ENCODE data around the gene SHROOM3.

The SHROOM3 gene

DNA sequence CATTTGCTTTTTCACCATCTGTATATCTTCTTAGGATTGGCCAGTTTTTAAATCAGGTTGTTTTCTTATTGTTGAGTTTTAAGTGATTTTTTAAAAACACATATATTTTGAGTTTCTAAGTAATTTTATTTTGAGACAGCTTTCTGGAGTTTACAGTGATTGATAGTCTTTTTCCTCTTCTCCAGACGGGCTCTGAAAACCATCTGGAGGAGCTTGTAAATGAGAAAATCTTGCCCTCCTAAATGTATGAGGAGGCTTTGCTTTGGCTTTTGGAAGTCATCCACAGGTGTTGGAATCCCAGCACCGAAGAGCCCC lies 302.7 kb downstream of the SHROOM3 start:
- no peaks in the 10 kb centered on the region for H3K36me3 Mint-ChIP-seq (ENCODE audit: low read depth)
- peaks cover 11% of the 10 kb centered on the region for H3K27me3 Mint-ChIP-seq
- peak overlapping the region; percentile 72 for H3K27ac Mint-ChIP-seq
- DNase-seq (no peak), ATAC-seq (no peak)
- peaks cover 11% of the 10 kb centered on the region for H3K4me1 Mint-ChIP-seq
- no peak overlapping the region for H3K4me3 Mint-ChIP-seq
- no peaks in the 10 kb centered on the region for H3K9me3 Mint-ChIP-seq

DNA sequence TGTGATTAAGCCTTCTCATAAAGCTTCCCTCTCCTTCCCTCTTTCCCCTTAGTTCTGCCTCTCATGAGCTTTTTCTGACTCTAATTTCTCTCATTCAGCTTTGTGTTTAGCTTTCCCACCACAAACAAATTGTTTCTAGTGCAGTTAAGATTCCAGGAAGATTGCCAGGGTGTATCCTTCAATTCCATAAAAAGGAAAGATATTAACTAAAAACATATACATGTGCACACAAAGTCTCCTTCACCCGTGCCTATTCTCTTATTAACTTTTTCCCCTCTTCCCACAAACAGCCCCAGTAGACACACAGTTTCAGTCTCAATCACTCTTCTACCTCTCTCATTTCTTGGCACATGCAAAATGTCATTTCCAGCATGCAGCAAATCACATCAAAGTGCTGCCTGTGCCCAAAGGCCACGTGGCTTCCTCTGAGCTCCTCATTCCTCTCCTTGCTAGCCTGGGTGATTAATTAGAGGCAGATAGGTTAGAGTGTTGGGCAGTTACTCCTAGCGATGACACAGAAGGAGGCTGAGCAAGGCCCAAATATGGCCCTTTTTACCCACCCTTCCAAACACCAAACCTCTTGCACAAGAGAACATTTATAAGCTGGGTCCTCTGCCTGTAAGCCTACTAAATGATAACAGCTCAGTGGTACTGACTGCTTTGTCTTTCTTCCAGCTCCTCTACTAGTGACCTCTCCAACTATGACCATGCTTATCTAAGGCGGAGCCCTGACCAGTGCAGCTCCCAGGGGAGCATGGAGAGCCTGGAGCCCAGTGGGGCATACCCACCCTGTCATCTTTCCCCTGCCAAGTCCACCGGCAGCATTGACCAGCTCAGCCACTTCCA lies 303.3 kb downstream of the SHROOM3 start:
- no peaks in the 10 kb centered on the region for H3K36me3 Mint-ChIP-seq (ENCODE audit: low read depth)
- H3K4me3 Mint-ChIP-seq, result peak overlapping the region; percentile 16
- ATAC-seq (peak; percentile 97), DNase-seq (peak; percentile 32)
- no peaks in the 10 kb centered on the region for H3K9me3 Mint-ChIP-seq
- H3K27me3 Mint-ChIP-seq, result peaks cover 11% of the 10 kb centered on the region
- H3K4me1 Mint-ChIP-seq, result peaks cover 11% of the 10 kb centered on the region
- H3K27ac Mint-ChIP-seq, result peak overlapping the region; percentile 72

GRCh38 chr4:76740192-76740591 lies 305.2 kb downstream of the SHROOM3 start:
- DNase-seq (no peak), ATAC-seq (no peak)
- H3K27ac Mint-ChIP-seq, result no peak overlapping the region
- no peaks in the 10 kb centered on the region for H3K9me3 Mint-ChIP-seq
- H3K4me1 Mint-ChIP-seq, result peaks cover 11% of the 10 kb centered on the region
- no peak overlapping the region for H3K4me3 Mint-ChIP-seq
- no peaks in the 10 kb centered on the region for H3K36me3 Mint-ChIP-seq (ENCODE audit: low read depth)
- peaks cover 6% of the 10 kb centered on the region for H3K27me3 Mint-ChIP-seq

GRCh38 chr4:76740866-76741662 lies 306.0 kb downstream of the SHROOM3 start:
- Mint-ChIP-seq H3K27ac (no peak overlapping the region), H3K27me3 (peaks cover 6% of the 10 kb centered on the region), H3K9me3 (no peaks in the 10 kb centered on the region), H3K4me1 (peaks cover 11% of the 10 kb centered on the region), H3K4me3 (no peak overlapping the region), H3K36me3 (ENCODE audit: low read depth) (no peaks in the 10 kb centered on the region)
- ATAC-seq (no peak), DNase-seq (no peak)

DNA sequence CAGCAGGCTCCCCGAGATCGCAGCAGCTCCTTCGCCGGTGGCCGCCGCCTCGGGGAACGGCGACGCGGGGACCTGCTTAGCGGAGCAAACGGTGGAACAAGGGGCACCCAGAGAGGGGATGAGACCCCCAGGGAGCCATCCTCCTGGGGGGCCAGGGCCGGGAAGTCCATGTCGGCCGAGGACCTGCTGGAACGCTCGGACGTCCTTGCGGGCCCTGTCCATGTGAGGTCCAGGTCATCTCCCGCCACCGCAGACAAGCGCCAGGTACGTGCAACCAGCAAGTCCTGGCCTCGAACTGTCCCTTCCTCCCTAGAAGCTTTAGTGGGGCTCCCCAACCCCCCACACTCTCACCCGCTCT lies 306.6 kb downstream of the SHROOM3 start:
- Mint-ChIP-seq H3K27ac (no peak overlapping the region), H3K4me1 (peaks cover 11% of the 10 kb centered on the region), H3K9me3 (no peaks in the 10 kb centered on the region), H3K27me3 (peaks cover 6% of the 10 kb centered on the region), H3K36me3 (ENCODE audit: low read depth) (no peaks in the 10 kb centered on the region), H3K4me3 (no peak overlapping the region)
- no peak for DNase-seq
- no peak for ATAC-seq

DNA sequence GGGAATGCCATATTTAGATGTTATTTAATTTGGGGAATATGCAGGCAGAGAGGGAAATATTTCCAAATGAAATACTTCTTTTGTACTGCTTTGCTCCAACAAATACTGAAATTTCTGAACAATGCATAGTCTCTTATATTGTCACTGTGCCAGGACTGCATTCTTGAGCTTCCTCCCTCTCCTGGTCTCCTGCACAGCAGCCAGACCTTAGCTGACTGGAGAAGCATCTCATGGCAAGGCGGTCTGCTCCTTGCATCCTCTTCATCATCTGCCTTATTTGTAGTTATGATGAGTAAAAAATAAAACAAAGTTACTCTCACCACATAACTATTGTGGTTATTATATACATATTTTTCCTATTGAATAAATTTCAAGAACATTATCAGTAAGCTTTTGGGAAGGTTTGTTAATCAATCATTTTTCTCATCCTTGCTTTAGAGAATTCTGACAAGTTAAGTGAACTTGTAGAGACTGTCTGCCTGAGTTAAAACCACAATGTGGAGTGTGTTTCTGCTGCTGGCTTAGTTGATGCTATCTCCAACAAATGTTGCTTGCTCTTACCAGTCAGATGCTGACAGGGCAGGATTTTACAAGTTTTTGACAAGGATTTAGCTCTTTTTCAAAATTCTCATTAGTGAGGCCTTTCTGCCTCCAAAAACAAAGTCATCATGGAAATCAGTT lies 309.4 kb downstream of the SHROOM3 start:
- peaks cover 7% of the 10 kb centered on the region for H3K27me3 Mint-ChIP-seq
- no peaks in the 10 kb centered on the region for H3K9me3 Mint-ChIP-seq
- no peak overlapping the region for H3K4me3 Mint-ChIP-seq
- H3K36me3 Mint-ChIP-seq (ENCODE audit: low read depth), result no peaks in the 10 kb centered on the region
- DNase-seq (no peak), ATAC-seq (no peak)
- no peak overlapping the region for H3K27ac Mint-ChIP-seq
- no peaks in the 10 kb centered on the region for H3K4me1 Mint-ChIP-seq

DNA sequence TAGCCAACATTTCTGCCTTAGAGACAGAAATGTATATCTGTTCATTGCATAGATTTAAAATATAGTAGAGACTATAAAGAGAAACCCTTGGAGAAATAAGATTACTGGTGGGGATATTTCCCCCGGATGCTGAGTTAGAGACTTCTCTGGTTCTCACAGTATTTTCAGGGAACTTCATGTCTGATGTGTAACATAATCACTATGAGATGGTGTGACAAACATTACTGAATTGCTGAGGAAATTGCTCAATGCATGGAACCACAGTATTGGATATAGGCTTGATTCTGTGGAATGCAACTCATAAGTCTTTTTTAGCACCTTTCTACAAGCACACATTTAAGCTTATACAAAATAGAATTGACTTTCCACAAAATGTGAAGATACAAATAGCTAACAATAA lies 310.2 kb downstream of the SHROOM3 start:
- Mint-ChIP-seq H3K9me3 (no peaks in the 10 kb centered on the region), H3K4me1 (no peaks in the 10 kb centered on the region), H3K27ac (no peak overlapping the region), H3K36me3 (ENCODE audit: low read depth) (no peaks in the 10 kb centered on the region), H3K4me3 (no peak overlapping the region), H3K27me3 (peaks cover 13% of the 10 kb centered on the region)
- DNase-seq, result no peak
- ATAC-seq, result no peak

DNA sequence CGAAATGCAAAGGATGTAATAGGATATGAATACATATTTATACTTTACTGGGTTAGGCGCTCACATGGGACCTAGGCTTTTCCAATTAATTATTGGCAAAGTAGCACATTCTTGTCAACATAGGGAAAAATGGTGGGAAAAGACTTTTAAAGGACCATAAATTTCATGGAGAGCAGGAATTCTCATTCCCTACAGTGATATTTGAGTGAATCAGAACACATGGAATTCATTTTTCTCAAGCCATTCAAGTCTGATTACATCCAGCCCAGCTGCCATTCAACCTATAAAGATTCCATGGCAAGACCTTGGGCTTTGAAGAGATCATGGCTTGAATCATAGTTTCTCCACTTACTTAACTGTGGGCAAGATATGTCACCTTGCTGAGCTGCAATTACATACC lies 312.5 kb downstream of the SHROOM3 start:
- ATAC-seq (no peak), DNase-seq (no peak)
- peaks cover 8% of the 10 kb centered on the region for H3K9me3 Mint-ChIP-seq
- no peaks in the 10 kb centered on the region for H3K36me3 Mint-ChIP-seq (ENCODE audit: low read depth)
- H3K4me3 Mint-ChIP-seq, result no peak overlapping the region
- peaks cover 26% of the 10 kb centered on the region for H3K27me3 Mint-ChIP-seq
- no peaks in the 10 kb centered on the region for H3K4me1 Mint-ChIP-seq
- no peak overlapping the region for H3K27ac Mint-ChIP-seq

DNA sequence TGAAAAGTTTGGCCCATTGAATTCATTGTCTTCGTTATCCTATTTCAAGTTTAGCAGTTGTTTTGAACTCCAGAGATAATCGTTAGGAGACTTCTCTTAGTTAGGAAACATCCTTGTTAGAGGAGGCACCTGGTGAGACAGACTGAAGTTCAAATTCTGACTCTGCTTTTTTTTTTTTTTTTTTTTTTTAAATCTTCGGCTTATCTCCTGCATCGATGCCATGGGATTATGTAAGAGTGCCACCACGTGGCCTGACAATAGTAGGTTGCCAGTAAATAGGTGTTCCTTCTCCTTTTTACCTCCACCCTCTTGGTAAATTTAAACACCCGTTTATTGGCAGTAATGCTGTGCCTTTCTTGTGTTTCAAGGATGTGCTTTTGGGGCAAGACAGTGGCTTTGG lies 313.6 kb downstream of the SHROOM3 start:
- peak; percentile 14 for DNase-seq
- no peaks in the 10 kb centered on the region for H3K4me1 Mint-ChIP-seq
- no peak overlapping the region for H3K27ac Mint-ChIP-seq
- no peak overlapping the region for H3K4me3 Mint-ChIP-seq
- H3K27me3 Mint-ChIP-seq, result peaks cover 26% of the 10 kb centered on the region
- ATAC-seq, result no peak
- no peaks in the 10 kb centered on the region for H3K36me3 Mint-ChIP-seq (ENCODE audit: low read depth)
- H3K9me3 Mint-ChIP-seq, result peaks cover 8% of the 10 kb centered on the region

GRCh38 chr4:76749355-76749754 lies 314.3 kb downstream of the SHROOM3 start:
- Mint-ChIP-seq H3K4me3 (no peak overlapping the region), H3K4me1 (no peaks in the 10 kb centered on the region), H3K27ac (no peak overlapping the region), H3K36me3 (ENCODE audit: low read depth) (no peaks in the 10 kb centered on the region), H3K27me3 (peaks cover 26% of the 10 kb centered on the region), H3K9me3 (peaks cover 8% of the 10 kb centered on the region)
- no peak for ATAC-seq
- DNase-seq, result no peak

DNA sequence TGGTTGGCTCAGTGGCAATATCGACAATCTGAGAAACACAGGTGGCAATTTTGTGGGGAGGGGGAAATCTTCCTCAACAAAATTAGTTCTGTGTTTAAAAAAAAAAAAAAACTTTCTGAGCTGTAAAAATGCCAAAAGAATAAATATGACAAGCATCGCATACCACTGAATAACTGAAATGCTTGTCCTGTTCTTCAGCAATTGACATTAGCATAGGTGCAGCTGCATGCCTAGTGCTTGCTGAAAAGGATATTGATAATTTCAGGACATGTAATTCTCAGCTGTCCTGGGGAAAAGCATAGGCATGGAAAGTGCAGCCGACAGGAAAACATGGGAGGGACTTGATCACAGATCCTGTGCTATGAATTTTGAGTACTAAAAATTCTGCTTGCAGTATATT lies 315.7 kb downstream of the SHROOM3 start:
- Mint-ChIP-seq H3K27ac (no peak overlapping the region), H3K9me3 (peaks cover 8% of the 10 kb centered on the region), H3K4me1 (no peaks in the 10 kb centered on the region), H3K27me3 (peaks cover 26% of the 10 kb centered on the region), H3K36me3 (ENCODE audit: low read depth) (no peaks in the 10 kb centered on the region), H3K4me3 (no peak overlapping the region)
- ATAC-seq (no peak), DNase-seq (no peak)

DNA sequence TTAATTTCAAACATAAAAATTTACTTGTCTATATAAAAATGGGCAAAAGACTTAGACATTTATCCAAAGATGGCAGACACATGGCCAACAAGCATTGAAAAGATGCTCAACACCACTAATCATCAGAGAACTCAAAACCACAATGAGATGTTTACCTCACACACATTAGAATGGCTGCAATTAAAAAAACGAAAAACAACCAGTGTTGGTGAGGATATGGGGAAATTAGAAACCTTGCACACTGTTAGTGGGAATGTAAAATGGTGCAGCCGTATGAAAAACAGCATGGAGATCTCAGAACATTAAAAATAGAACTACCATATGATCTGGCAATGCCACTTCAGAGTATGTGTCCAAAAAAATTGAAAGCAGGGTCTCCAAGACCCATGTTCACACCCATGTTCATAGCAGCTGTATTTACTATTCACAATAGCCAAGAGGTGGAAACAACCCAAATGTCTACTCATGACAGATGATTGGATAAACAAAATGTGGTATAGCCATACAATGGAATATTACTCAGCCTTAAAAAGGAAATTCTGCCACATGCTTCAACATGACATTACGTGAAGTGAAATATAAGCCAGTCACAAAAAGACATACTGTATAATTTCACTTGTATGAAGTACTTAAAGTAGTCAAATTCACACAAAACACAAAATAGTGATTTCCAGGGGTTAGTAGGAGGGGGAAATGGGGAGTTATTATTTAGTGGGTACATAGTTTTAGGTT lies 316.7 kb downstream of the SHROOM3 start:
- no peaks in the 10 kb centered on the region for H3K36me3 Mint-ChIP-seq (ENCODE audit: low read depth)
- DNase-seq, result no peak
- peaks cover 8% of the 10 kb centered on the region for H3K9me3 Mint-ChIP-seq
- no peak overlapping the region for H3K27ac Mint-ChIP-seq
- no peaks in the 10 kb centered on the region for H3K4me1 Mint-ChIP-seq
- ATAC-seq, result no peak
- H3K4me3 Mint-ChIP-seq, result no peak overlapping the region
- peaks cover 26% of the 10 kb centered on the region for H3K27me3 Mint-ChIP-seq

DNA sequence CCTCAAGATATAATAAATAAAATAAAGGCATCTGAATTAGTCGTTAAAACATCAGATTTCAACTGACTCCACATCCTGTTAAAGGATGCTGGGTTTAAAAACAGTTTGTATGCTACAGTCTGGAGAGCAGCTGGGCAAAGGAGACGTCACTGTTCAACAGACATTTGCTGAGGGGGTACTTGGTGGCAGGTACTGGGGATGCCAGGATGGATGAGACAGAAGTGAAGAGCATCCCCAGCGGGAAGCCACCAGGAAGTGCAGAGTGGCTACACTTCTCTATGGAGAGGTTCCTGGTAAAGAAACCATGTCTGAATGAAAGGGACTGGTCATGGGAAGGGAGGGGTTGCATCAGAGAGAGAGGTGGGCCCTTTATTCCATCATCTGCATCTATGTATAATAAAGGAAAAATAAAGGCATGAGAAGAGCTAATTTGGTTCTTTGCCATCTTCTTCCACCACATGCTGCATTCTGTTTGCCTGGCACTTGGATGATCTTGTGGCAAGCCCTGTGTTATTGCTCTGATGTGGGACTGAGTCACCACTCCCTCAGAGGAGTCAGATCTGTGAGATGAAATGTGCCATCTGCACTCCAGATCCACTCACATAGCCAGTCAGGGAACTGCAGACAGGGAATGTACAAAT lies 318.0 kb downstream of the SHROOM3 start:
- no peaks in the 10 kb centered on the region for H3K36me3 Mint-ChIP-seq (ENCODE audit: low read depth)
- H3K4me1 Mint-ChIP-seq, result no peaks in the 10 kb centered on the region
- DNase-seq, result no peak
- peaks cover 26% of the 10 kb centered on the region for H3K27me3 Mint-ChIP-seq
- no peak overlapping the region for H3K27ac Mint-ChIP-seq
- H3K9me3 Mint-ChIP-seq, result peaks cover 8% of the 10 kb centered on the region
- ATAC-seq, result peak; percentile 77
- H3K4me3 Mint-ChIP-seq, result no peak overlapping the region

DNA sequence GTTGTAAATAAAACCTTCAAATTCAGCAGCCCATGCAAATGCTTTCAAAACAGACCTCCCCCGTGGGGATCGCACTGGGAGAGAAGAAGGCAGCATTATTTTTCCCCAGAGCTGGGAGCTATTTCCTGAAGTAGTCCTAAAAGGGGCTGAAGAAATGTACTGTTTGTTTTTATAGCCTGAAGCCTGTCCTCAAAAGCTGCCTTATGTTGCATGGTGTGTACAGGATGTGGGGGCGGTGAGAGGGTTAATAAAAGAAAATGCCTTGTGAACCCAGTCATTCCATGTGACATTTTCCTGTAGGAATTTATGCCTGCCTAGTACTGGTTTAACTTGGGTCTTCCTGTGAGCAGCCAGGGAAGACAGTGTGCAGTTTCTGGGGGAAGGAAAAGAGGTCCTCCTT lies 318.8 kb downstream of the SHROOM3 start:
- H3K4me1 Mint-ChIP-seq, result peaks cover 6% of the 10 kb centered on the region
- no peak overlapping the region for H3K4me3 Mint-ChIP-seq
- DNase-seq (no peak), ATAC-seq (no peak)
- no peaks in the 10 kb centered on the region for H3K36me3 Mint-ChIP-seq (ENCODE audit: low read depth)
- H3K27me3 Mint-ChIP-seq, result peaks cover 22% of the 10 kb centered on the region
- H3K27ac Mint-ChIP-seq, result no peak overlapping the region
- H3K9me3 Mint-ChIP-seq, result peaks cover 8% of the 10 kb centered on the region
